GM20431 (cell line): ENCODE measurements around the gene SLC40A1.

Experiments
- in situ Hi-C: fragments of 300-500 bp; cut with MseI, MboI; formaldehyde crosslinking; loops from one replicate; pipeline ENCODE4 v1.15.0; 2020; ENCODE audit warnings: low sequenced_read_pairs; ENCODE audit not compliant: unreplicated experiment

The SLC40A1 gene

GRCh38 chr2:189576396-189576795, 4.2 kb downstream of the SLC40A1 start:
- in situ Hi-C loops: no loop called here

DNA sequence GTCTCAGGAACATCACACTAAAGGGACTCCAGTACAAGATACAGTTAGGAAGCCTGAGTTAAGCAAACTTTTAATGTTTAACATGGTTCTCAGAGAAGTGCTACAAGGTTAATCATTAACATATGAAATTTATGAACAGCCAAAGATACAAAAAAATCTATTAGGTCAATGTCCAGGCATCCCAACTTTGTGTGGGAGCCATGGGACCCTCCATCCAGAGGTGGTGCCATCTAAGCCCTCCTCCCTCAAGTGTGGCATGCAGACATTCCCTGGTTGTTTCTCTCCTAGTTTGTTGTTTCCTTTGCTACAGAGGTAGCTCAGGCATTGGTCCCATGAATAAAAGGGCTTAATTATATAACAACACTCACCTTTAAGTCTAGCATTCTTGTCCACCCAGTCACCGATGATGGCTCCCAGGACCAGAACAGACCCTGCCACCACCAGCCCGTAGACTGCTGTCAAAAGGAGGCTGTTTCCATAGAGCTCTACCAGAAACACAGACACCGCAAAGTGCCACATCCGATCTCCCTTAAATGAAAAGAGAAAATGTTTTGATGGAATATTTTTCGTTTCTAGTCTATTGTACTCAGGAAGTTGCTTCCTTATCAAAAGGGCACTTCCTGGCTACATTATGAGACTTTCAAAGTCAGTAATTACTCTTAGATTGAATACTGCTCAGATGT, 5.7 kb downstream of the SLC40A1 start:
- in situ Hi-C loops: no loop called here

DNA sequence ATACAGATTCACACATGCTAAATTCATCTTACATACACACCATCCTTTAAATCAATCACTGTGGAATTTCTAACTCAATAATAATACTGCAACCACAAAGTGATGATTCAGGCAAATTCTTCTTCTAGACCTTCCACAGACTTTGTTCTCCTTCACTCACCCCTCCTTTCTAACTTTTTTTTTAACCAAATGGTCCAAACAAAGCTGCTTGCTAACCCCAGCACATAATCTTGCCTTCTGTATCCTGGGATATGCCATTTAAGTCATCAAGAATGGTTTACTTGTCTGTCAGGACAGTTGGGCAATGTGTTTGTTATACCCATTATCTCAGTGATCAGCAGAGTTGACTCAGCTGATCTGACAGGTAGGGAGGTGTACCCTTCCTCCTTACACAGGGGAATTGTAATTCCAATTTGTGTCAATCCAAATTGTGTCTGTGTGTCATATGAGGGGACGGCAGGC, 10.0 kb downstream of the SLC40A1 start:
- in situ Hi-C loops: no loop called here

DNA sequence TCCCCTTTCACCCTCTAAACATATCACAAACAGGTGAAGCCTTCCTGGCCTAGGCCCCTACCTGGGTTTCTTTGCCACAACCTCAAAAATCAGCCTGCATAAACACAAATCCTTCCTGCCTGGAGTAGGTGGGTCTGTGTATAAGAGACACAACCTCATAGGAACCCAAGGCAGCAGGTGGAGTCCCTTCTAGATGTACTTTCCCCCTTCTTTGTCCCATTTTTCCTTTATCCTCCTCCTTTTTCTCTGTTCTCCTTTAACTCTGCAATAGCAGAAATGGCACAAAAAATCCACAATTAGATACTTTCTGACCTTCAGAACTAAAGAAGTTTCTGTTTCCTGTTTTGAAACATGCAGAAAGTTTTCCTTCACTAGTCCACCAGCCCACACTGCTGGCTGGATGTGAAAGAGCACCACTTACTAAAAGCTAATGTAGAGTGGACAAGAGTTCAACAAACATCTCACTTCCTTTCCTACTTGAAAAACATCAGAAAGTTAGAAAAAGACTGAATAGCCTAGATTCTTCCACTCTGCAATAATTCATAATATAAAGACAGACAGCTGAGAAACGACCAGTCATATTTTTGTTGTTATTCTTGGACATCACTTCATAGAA, 11.2 kb downstream of the SLC40A1 start:
- in situ Hi-C loops: no loop called here

- in situ Hi-C loops: no loop called here
Measured at GRCh38 chr2:189566046-189566445, 14.5 kb downstream of the SLC40A1 start.

DNA sequence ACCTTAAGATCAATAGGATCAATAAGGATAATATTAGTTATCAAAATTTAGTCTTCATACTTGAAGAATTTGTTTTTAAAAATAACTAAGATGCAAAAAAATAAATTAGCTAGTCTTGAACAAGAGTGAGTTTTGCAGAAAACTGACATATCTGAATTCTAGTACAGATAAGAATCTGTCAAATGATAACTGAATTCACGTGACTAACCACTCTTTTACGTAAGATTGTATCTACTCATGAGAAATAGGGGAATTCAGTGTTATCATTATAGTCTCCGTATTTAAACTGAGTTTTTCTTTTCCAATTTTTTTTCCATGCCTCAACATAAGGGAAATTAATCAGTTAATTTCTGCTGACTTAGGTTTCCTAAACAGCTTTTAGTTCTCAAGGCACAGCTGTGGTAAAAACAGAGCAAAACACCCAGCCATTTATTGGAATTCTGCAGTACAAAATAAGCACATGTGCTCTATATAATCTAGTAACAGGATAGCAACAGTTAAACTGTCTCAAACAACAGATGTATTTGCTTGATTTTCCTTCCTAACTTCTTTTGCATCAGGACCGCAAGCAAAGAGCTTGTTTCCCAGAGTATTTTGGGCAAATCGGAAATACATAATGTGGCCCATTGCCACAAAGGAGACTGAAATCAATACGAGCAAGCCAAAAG, 19.1 kb downstream of the SLC40A1 start:
- in situ Hi-C loops: no loop called here

DNA sequence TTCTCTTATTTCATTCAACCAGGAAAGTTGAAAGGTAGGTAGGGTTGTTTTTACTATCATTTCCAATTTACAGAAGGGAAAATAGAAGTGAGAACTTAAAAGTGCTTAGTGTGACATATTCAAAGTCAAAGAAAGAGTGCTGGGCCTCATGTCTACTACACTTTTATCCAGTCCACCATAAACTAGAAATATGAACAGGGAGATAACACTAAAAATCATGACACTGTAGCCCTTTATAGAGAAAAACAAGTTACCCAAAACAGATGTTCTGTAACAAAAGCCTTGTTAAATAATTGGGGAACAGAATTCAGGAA, 20.4 kb downstream of the SLC40A1 start:
- in situ Hi-C loops: no loop called here

- in situ Hi-C loops: no loop called here
Measured at GRCh38 chr2:189559579-189560272, 20.9 kb downstream of the SLC40A1 start.

DNA sequence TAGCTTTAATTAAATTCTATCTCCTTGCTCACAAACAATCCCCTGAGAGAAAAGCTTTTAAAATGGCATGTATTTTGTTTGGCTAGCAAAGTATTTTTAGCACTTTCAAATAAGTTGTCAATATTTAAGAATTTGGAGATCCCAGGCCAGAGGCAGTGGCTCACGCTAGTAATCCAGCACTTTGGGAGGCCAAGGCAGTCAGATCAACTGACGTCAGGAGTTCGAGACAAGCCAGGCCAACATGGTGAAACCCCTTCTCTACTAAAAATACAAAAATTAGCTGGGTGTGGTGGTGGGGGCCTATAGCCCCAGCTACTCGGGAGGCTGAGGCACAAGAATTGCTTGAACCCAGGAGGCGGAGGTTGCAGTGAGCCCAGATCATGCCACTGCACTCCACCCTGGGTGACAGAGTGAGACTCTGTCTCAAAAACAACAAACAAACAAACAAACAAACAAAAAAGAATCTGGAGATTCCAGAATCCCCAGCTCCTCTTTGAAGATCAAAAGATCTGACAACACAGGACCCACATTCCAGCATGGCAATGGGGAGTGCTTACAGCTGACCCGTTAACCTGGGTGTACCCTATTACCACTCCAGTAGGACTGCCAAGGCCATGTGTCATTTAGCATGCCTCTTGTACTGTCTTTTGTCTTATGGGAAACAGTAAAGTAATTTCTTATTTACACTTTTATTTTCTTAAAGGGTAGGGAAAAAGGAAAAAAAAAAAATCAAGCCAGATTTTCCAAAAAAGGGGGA, 21.9 kb downstream of the SLC40A1 start:
- in situ Hi-C loops: no loop called here

- in situ Hi-C loops: no loop called here
Measured at GRCh38 chr2:189557373-189557772, 23.2 kb downstream of the SLC40A1 start.

- in situ Hi-C loops: no loop called here
Measured at GRCh38 chr2:189556526-189556925, 24.1 kb downstream of the SLC40A1 start.

DNA sequence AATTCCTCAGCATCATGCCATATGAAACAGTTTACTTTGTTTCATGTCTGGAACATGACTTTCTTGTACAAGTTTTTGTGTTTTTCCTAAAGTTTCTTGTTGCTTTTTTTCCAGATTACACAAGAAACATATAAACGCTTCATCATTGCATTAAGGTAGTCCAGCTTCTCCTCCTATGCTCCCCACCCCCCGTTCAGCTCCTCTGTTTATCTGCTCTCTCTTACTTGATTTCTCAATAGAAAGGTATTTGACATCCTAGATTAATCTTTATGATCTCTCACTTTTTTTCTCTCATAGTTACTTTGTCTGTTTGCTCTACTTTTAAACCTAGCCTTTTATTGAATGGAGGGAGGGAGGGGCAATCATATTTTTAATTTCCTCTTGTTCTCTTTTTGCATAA, 25.4 kb downstream of the SLC40A1 start:
- in situ Hi-C loops: no loop called here

DNA sequence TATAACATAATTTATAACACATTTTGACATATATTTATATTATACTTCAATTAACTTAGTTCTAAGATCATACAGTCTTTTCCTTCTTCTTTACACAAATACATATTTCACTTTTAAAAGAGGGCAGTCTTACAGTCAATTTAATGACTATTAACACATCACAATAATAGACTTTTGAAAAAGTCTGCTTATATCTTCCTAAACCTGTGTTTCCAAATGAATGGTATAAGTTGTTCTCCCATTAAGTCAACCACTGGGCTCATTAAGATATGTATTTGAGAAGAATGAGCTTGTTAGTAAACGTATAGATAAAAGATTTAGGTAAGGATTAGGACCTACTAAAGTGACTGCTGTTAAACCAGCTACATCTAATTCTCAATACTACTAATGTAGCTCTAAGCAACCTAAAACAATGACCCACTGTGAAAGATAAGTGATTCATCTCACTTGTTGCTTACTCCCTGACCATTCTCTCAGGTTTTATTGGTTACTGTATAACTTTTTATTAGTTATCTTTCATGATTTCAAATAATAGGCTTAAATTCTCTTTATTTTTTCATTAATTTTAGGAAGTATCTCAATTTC, 27.0 kb downstream of the SLC40A1 start:
- in situ Hi-C loops: no loop called here

DNA sequence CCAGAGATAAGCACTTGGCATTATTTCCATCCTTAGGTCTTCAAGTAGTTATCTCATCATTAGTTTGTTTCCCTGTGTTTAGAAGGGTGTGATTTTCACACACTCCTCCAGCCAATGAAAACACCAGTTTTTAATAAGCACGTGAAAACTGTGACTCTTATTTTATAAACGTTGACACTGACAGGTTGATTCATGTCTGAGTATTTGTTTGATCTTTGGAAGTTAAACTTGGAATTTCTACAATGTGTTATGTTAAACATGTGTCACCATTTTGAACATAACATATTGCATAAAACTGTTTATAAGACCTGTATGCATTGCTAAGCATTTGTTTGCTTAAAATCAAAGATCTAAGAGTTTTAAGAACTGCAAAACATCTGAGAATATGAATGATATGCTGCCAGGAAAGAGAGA, 27.6 kb downstream of the SLC40A1 start:
- in situ Hi-C loops: no loop called here

GRCh38 chr2:189552334-189552990, 28.1 kb downstream of the SLC40A1 start:
- in situ Hi-C loops: no loop called here

GRCh38 chr2:189551808-189552207, 28.8 kb downstream of the SLC40A1 start:
- in situ Hi-C loops: no loop called here

DNA sequence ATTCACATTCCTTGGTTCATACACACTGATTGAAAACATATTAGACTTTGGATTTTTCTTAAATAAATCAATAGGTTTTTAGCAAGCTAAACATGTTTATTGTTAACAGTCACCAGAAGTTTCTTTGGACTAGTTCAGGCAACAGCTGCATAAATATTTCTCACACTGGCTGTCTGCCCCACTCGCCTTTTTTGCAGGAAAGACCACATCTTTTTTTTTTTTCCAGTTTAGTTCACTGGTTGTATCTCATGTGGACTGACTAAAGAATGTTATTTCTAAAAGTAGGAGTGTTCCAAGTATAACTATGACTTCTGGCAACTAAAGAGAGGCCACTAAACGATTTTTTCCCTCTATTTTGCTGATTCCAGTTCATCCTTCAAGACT, 31.1 kb downstream of the SLC40A1 start:
- in situ Hi-C loops: no loop called here

DNA sequence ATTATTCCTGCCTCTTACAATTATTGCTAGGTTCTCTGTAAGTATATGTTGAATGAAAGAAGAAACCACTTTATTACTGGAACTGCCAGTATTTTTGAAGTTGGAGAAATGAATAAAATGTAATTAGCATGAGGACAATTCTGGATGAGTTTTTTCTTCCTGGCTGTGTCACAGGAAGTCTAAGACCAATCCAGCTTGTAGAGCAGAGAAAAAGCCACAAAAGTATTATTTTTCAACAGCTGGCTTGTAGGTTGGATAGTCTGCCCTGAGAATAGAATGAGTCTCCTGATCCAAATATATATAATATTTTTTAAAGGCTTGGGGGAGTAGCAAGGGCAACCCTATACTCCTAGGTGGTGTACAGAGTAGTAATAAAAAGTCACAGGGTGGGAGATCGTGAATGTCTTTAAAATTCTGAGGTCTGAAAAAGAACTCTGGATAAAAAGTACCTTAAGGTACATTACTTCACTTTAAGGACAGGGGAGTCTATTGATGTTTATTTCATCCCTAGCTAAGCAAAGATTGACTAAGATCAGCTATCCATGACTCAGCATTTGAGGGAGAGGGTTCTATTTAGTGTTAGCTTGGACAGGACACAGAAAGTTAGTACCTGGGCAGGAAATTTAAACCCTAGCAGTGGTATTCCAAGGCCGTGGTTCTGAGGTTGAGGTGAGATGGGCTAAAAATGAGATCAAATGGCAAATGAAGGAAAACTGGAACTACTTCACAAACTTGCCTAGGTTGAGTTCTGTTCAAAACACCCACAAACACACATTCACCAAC, 31.7 kb downstream of the SLC40A1 start:
- in situ Hi-C loops: no loop called here

- in situ Hi-C loops: no loop called here
Measured at GRCh38 chr2:189545418-189545817, 35.2 kb downstream of the SLC40A1 start.
